Measurements from ENCODE around the gene MRPL36.

The MRPL36 gene

GRCh38 chr5:1779782-1780613, 19.6 kb downstream of the MRPL36 start:
- H3K23ac ChIP-seq (ENCODE audit: low read length): no peak overlapping the region
- peaks cover 2% of the 10 kb centered on the region for H3K9me3 ChIP-seq (ENCODE audit: insufficient read depth, low read depth, low read length)
- H3K27me3 ChIP-seq (ENCODE audit: insufficient read depth, low read length): peaks cover 2% of the 10 kb centered on the region

GRCh38 chr5:1779021-1779680, 20.5 kb downstream of the MRPL36 start:
- no peak overlapping the region for H2AFZ ChIP-seq (ENCODE audit: insufficient read depth, low read length, poor library complexity)
- H3K18ac ChIP-seq (ENCODE audit: low read length): no peak overlapping the region
- no peak overlapping the region for H2BK120ac ChIP-seq (ENCODE audit: insufficient read depth, low read length, poor library complexity)
- H3K36me3 ChIP-seq (ENCODE audit: control insufficient read depth in 1 of 2, insufficient read depth in 2 of 2, low read length in 2 of 2): no peaks in the 10 kb centered on the region
- H3K23ac ChIP-seq (ENCODE audit: low read length): no peak overlapping the region
- no peak overlapping the region for H4K12ac ChIP-seq (ENCODE audit: low read depth, low read length)
- no peak overlapping the region for H2AK5ac ChIP-seq (ENCODE audit: low read length)
- H3K4me2 ChIP-seq (ENCODE audit: low read length): no peak overlapping the region
- no peaks in the 10 kb centered on the region for H3K79me1 ChIP-seq (ENCODE audit: low read length)
- H4K8ac ChIP-seq (ENCODE audit: low read depth, low read length): no peak overlapping the region
- peaks cover 2% of the 10 kb centered on the region for H3K9me3 ChIP-seq (ENCODE audit: insufficient read depth, low read depth, low read length)
- no peak for DNase-seq
- H3K4me3 ChIP-seq (ENCODE audit: low read depth, low read length): no peak overlapping the region
- H3K27ac ChIP-seq (ENCODE audit: low read depth, low read length): no peak overlapping the region
- H3K79me2 ChIP-seq (ENCODE audit: control insufficient read depth, insufficient read depth, low read length, poor library complexity): no peaks in the 10 kb centered on the region
- H3K9ac ChIP-seq (ENCODE audit: low read length): no peak overlapping the region
- H3K4ac ChIP-seq (ENCODE audit: low read depth, low read length): no peak overlapping the region
- no peaks in the 10 kb centered on the region for H3K4me1 ChIP-seq (ENCODE audit: control insufficient read depth in 1 of 2, insufficient read depth in 2 of 2, low read length in 2 of 2)
- H3K14ac ChIP-seq (ENCODE audit: low read length): no peak overlapping the region
- H3K27me3 ChIP-seq (ENCODE audit: insufficient read depth, low read length): peaks cover 2% of the 10 kb centered on the region
- no CpG with 5 or more reads among the region's 32 CpGs for WGBS (ENCODE audit: extremely low coverage, insufficient coverage, insufficient read length)
- no peak overlapping the region for H2BK5ac ChIP-seq (ENCODE audit: low read depth, low read length, poor library complexity)
- H4K91ac ChIP-seq (ENCODE audit: low read depth, low read length): no peak overlapping the region
- H2BK12ac ChIP-seq (ENCODE audit: low read length): no peak overlapping the region

More at GRCh38 chr5:1779782-1780613, 19.6 kb downstream of the MRPL36 start:
- Histone ChIP-seq H3K4me3 (ENCODE audit: low read depth, low read length) (no peak overlapping the region), H4K8ac (ENCODE audit: low read depth, low read length) (no peak overlapping the region), H2BK120ac (ENCODE audit: insufficient read depth, low read length, poor library complexity) (no peak overlapping the region), H3K79me1 (ENCODE audit: low read length) (no peaks in the 10 kb centered on the region), H3K4ac (ENCODE audit: low read depth, low read length) (no peak overlapping the region), H4K12ac (ENCODE audit: low read depth, low read length) (no peak overlapping the region), H4K91ac (ENCODE audit: low read depth, low read length) (no peak overlapping the region), H3K27ac (ENCODE audit: low read depth, low read length) (no peak overlapping the region), H2BK12ac (ENCODE audit: low read length) (no peak overlapping the region), H2AFZ (ENCODE audit: insufficient read depth, low read length, poor library complexity) (no peak overlapping the region), H3K18ac (ENCODE audit: low read length) (no peak overlapping the region), H3K4me1 (ENCODE audit: control insufficient read depth in 1 of 2, insufficient read depth in 2 of 2, low read length in 2 of 2) (no peaks in the 10 kb centered on the region), H3K4me2 (ENCODE audit: low read length) (no peak overlapping the region), H3K14ac (ENCODE audit: low read length) (no peak overlapping the region), H2BK5ac (ENCODE audit: low read depth, low read length, poor library complexity) (no peak overlapping the region), H3K79me2 (ENCODE audit: control insufficient read depth, insufficient read depth, low read length, poor library complexity) (no peaks in the 10 kb centered on the region), H3K9ac (ENCODE audit: low read length) (no peak overlapping the region), H2AK5ac (ENCODE audit: low read length) (no peak overlapping the region), H3K36me3 (ENCODE audit: control insufficient read depth in 1 of 2, insufficient read depth in 2 of 2, low read length in 2 of 2) (no peaks in the 10 kb centered on the region)
- DNase-seq: no peak
- WGBS (ENCODE audit: extremely low coverage, insufficient coverage, insufficient read length): no CpG with 5 or more reads among the region's 20 CpGs

GRCh38 chr5:1778138-1779020, 21.3 kb downstream of the MRPL36 start:
- H3K18ac ChIP-seq (ENCODE audit: low read length): no peak overlapping the region
- no peak overlapping the region for H3K4me2 ChIP-seq (ENCODE audit: low read length)
- H3K14ac ChIP-seq (ENCODE audit: low read length): no peak overlapping the region
- H3K27ac ChIP-seq (ENCODE audit: low read depth, low read length): no peak overlapping the region
- no peak overlapping the region for H4K8ac ChIP-seq (ENCODE audit: low read depth, low read length)
- H2BK12ac ChIP-seq (ENCODE audit: low read length): no peak overlapping the region
- H4K12ac ChIP-seq (ENCODE audit: low read depth, low read length): peak overlapping the region; percentile 9
- no peak overlapping the region for H2AK5ac ChIP-seq (ENCODE audit: low read length)
- no peak overlapping the region for H3K9ac ChIP-seq (ENCODE audit: low read length)
- H2BK120ac ChIP-seq (ENCODE audit: insufficient read depth, low read length, poor library complexity): no peak overlapping the region
- H3K4me3 ChIP-seq (ENCODE audit: low read depth, low read length): no peak overlapping the region
- no peak overlapping the region for H4K91ac ChIP-seq (ENCODE audit: low read depth, low read length)
- peaks cover 2% of the 10 kb centered on the region for H3K9me3 ChIP-seq (ENCODE audit: insufficient read depth, low read depth, low read length)
- no peak overlapping the region for H2AFZ ChIP-seq (ENCODE audit: insufficient read depth, low read length, poor library complexity)
- no peak overlapping the region for H3K4ac ChIP-seq (ENCODE audit: low read depth, low read length)
- H3K79me2 ChIP-seq (ENCODE audit: control insufficient read depth, insufficient read depth, low read length, poor library complexity): no peaks in the 10 kb centered on the region
- H3K23ac ChIP-seq (ENCODE audit: low read length): no peak overlapping the region
- peaks cover 2% of the 10 kb centered on the region for H3K27me3 ChIP-seq (ENCODE audit: insufficient read depth, low read length)
- H3K79me1 ChIP-seq (ENCODE audit: low read length): no peaks in the 10 kb centered on the region
- peak in 1 of 2 donors; percentile 9 for DNase-seq
- WGBS (ENCODE audit: extremely low coverage, insufficient coverage, insufficient read length): no CpG with 5 or more reads among the region's 19 CpGs
- no peak overlapping the region for H2BK5ac ChIP-seq (ENCODE audit: low read depth, low read length, poor library complexity)
- H3K36me3 ChIP-seq (ENCODE audit: control insufficient read depth in 1 of 2, insufficient read depth in 2 of 2, low read length in 2 of 2): no peaks in the 10 kb centered on the region
- H3K4me1 ChIP-seq (ENCODE audit: control insufficient read depth in 1 of 2, insufficient read depth in 2 of 2, low read length in 2 of 2): no peaks in the 10 kb centered on the region

GRCh38 chr5:1777281-1778137, 22.1 kb downstream of the MRPL36 start:
- H3K23ac ChIP-seq (ENCODE audit: low read length): no peak overlapping the region
- no peaks in the 10 kb centered on the region for H3K9me3 ChIP-seq (ENCODE audit: insufficient read depth, low read depth, low read length)
- H2BK12ac ChIP-seq (ENCODE audit: low read length): no peak overlapping the region
- no peak overlapping the region for H3K18ac ChIP-seq (ENCODE audit: low read length)
- no peak overlapping the region for H2BK5ac ChIP-seq (ENCODE audit: low read depth, low read length, poor library complexity)
- H3K4me3 ChIP-seq (ENCODE audit: low read depth, low read length): no peak overlapping the region
- no peak overlapping the region for H3K4me2 ChIP-seq (ENCODE audit: low read length)
- no peaks in the 10 kb centered on the region for H3K4me1 ChIP-seq (ENCODE audit: control insufficient read depth in 1 of 2, insufficient read depth in 2 of 2, low read length in 2 of 2)
- H3K79me1 ChIP-seq (ENCODE audit: low read length): no peaks in the 10 kb centered on the region
- no peak overlapping the region for H3K27ac ChIP-seq (ENCODE audit: low read depth, low read length)
- H3K9ac ChIP-seq (ENCODE audit: low read length): no peak overlapping the region
- no peak overlapping the region for H4K8ac ChIP-seq (ENCODE audit: low read depth, low read length)
- no peak overlapping the region for H2AK5ac ChIP-seq (ENCODE audit: low read length)
- no peak overlapping the region for H2BK120ac ChIP-seq (ENCODE audit: insufficient read depth, low read length, poor library complexity)
- no peak overlapping the region for H2AFZ ChIP-seq (ENCODE audit: insufficient read depth, low read length, poor library complexity)
- no peaks in the 10 kb centered on the region for H3K36me3 ChIP-seq (ENCODE audit: control insufficient read depth in 1 of 2, insufficient read depth in 2 of 2, low read length in 2 of 2)
- H4K12ac ChIP-seq (ENCODE audit: low read depth, low read length): peak overlapping the region; percentile 9
- H3K27me3 ChIP-seq (ENCODE audit: insufficient read depth, low read length): no peaks in the 10 kb centered on the region
- H3K4ac ChIP-seq (ENCODE audit: low read depth, low read length): no peak overlapping the region
- no peak overlapping the region for H3K14ac ChIP-seq (ENCODE audit: low read length)
- DNase-seq: no peak
- no peaks in the 10 kb centered on the region for H3K79me2 ChIP-seq (ENCODE audit: control insufficient read depth, insufficient read depth, low read length, poor library complexity)
- no peak overlapping the region for H4K91ac ChIP-seq (ENCODE audit: low read depth, low read length)
- no CpG with 5 or more reads among the region's 31 CpGs for WGBS (ENCODE audit: extremely low coverage, insufficient coverage, insufficient read length)

Data from trophoblast cell (in vitro differentiated cells and primary cell).